Measurements from ENCODE around the gene CACNA2D2. TPM values are rescaled to one million over a fixed set of nuclear protein-coding genes. Genes with fewer than 3 reads are reported as not detected.

Gene CACNA2D2
- total and polyA plus RNA-seq, 2 of the 8 experiments (the other 6 are each of a cell fraction or from before 2014, with no cell fraction given) = 14.1 to 25.0 TPM

DNA sequence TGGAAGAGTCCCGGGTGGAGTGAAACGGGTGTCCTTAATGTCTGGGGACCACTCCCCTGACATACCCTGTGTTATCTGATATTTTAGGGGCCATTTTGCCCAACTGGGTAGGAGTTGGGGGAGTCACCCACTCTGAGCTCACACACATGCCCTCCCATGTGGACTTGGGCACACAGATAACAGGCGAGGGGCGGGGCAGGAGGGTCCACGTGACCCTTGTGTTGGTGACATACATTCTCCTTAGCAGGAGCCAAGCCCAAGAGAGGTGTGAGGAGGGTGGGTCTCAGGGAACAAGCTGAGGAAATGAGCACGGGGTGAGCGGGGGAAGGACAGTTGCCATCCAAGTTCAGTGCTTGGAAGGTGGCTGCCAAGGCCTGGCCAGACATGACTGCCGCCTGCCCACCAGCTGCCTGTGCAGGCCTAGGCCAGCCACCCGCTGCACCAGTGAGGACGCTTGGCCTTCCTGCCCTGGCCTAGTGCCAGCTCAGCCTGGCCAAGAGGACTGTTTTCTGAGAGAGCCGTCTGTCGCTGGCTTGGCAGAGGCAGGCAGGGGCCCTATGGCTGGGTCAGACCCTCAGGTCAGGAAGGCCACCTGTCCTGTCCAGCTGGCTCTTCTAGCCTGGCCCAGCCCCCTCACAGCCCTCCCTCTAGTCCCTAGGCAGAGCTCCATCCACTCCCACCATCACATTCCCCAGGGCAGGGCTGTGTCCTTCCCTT, 112.8 kb downstream of the CACNA2D2 start (continued):
- no peak for TF ChIP-seq ASH2L (IDR thresholded peaks at IDR 0.05; ENCODE audit: low read length)
- no peak for TF ChIP-seq RBBP5 (IDR thresholded peaks at IDR 0.05; ENCODE audit: borderline replicate concordance, low read depth, low read length)
- TF ChIP-seq SAP30 (IDR thresholded peaks at IDR 0.05; ENCODE audit: insufficient read depth, insufficient replicate concordance, low read length) = no peak

Measured in H1 (cell line).